Measurements from ENCODE around the gene EXOC3L1. TPM values are rescaled to one million over a fixed set of nuclear protein-coding genes. Genes with fewer than 3 reads are reported as not detected.

EXOC3L1 gene
- total and polyA plus RNA-seq, 8 donors: 7.5 to 16.9 (median 10.4) TPM

- TF ChIP-seq CTCF (IDR thresholded peaks at IDR 0.05): no peak
- Histone ChIP-seq H3K4me3 (peak overlapping the region in 1 of 2 donors; percentile 99), H3K27ac (peak overlapping the region in 1 of 2 donors; percentile 83), H3K27me3 (no peaks in the 10 kb centered on the region), H3K4me1 (peaks cover 15 to 25% of the 10 kb centered on the region in 2 donors), H3K36me3 (peaks cover 3 to 52% of the 10 kb centered on the region in 2 donors), H3K9me3 (no peaks in the 10 kb centered on the region)
- intact Hi-C loops (cut with DNase I): no loop called here
- DNase-seq: peak in 1 of 4 donors; percentile 61
- no peak for ATAC-seq
These were observed 38.3 kb upstream of the EXOC3L1 start for GRCh38 chr16:67228034-67228785.

GRCh38 chr16:67227567-67227921 is 37.6 kb upstream of the EXOC3L1 start:
- Histone ChIP-seq H3K27ac (peak overlapping the region in 1 of 2 donors; percentile 83), H3K9me3 (no peaks in the 10 kb centered on the region), H3K27me3 (no peaks in the 10 kb centered on the region), H3K4me1 (peaks cover 15 to 25% of the 10 kb centered on the region in 2 donors), H3K4me3 (peak overlapping the region; percentile 69 to 99), H3K36me3 (peaks cover 3 to 45% of the 10 kb centered on the region in 2 donors)
- intact Hi-C loops (cut with DNase I): no loop called here
- DNase-seq (no peak), ATAC-seq (no peak)
- no peak for TF ChIP-seq CTCF (IDR thresholded peaks at IDR 0.05)

GRCh38 chr16:67226804-67227566 is 37.0 kb upstream of the EXOC3L1 start, which contains the start of gene TMEM208:
TMEM208 (plus strand) TSS chr16:67227130; CDS start chr16:67227219, 89 bp downstream.
- Histone ChIP-seq H3K4me1 (peaks cover 15 to 25% of the 10 kb centered on the region in 2 donors), H3K36me3 (peaks cover 3 to 40% of the 10 kb centered on the region in 2 donors), H3K4me3 (peak within 1 kb of the TSS; percentile 69 to 99), H3K27me3 (no peaks in the 10 kb centered on the region), H3K27ac (peak within 1 kb of the TSS; percentile 79 to 83), H3K9me3 (no peaks in the 10 kb centered on the region)
- intact Hi-C loops (cut with DNase I): no loop called here
- peak; percentile 97 for ATAC-seq
- DNase-seq: peak; percentile 98 to 99 (median 98)
- peak in 1 of 2 donors; percentile 48 for TF ChIP-seq CTCF (IDR thresholded peaks at IDR 0.05)

GRCh38 chr16:67226295-67226803 is 36.4 kb upstream of the EXOC3L1 start:
- Histone ChIP-seq H3K27me3 (no peaks in the 10 kb centered on the region), H3K9me3 (no peaks in the 10 kb centered on the region), H3K4me1 (peaks cover 15 to 25% of the 10 kb centered on the region in 2 donors), H3K36me3 (peaks cover 0 to 33% of the 10 kb centered on the region in 2 donors), H3K27ac (peak overlapping the region; percentile 79 to 83), H3K4me3 (peak overlapping the region; percentile 69 to 99)
- no peak for TF ChIP-seq CTCF (IDR thresholded peaks at IDR 0.05)
- no peak for ATAC-seq
- intact Hi-C loops (cut with DNase I): no loop called here
- DNase-seq: no peak

GRCh38 chr16:67223992-67224391 is 34.1 kb upstream of the EXOC3L1 start:
- no peak for ATAC-seq
- intact Hi-C loops (cut with DNase I): no loop called here
- H3K27ac ChIP-seq: peak overlapping the region in 1 of 2 donors; percentile 57

More at GRCh38 chr16:67223992-67224391, 34.1 kb upstream of the EXOC3L1 start:
- no peaks in the 10 kb centered on the region for H3K9me3 ChIP-seq
- peaks cover 0 to 10% of the 10 kb centered on the region in 2 donors for H3K36me3 ChIP-seq
- peaks cover 15 to 25% of the 10 kb centered on the region in 2 donors for H3K4me1 ChIP-seq
- peak in 1 of 4 donors; percentile 0 for DNase-seq
- H3K27me3 ChIP-seq: no peaks in the 10 kb centered on the region
- TF ChIP-seq CTCF (IDR thresholded peaks at IDR 0.05): no peak
- H3K4me3 ChIP-seq: no peak overlapping the region

Measured in left lung (tissue), 10 donors.